ENCODE measurements around the gene ARV1. TPM values are rescaled to one million over a fixed set of nuclear protein-coding genes. Genes with fewer than 3 reads are reported as not detected.

The ARV1 gene
- total and polyA plus RNA-seq, 2 of the 13 experiments (the other 11 are each of a cell fraction or from before 2014, with no cell fraction given): 13.0 to 15.2 TPM

GRCh38 chr1:230972855-230973271, 6.0 kb upstream of the ARV1 start (continued):
- TF ChIP-seq ZNF577 (CRISPR knock-in tag; IDR thresholded peaks at IDR 0.05; ENCODE audit: borderline replicate concordance, low read depth): no peak
- no peak for TF ChIP-seq CHCHD3 (CRISPR knock-in tag; IDR thresholded peaks at IDR 0.05)
- no peak for TF ChIP-seq LBX2 (CRISPR knock-in tag; IDR thresholded peaks at IDR 0.05; ENCODE audit: borderline replicate concordance)
- no peak for TF ChIP-seq ZNF225 (CRISPR knock-in tag; IDR thresholded peaks at IDR 0.05)
- no peak for TF ChIP-seq ZMAT3 (CRISPR knock-in tag; conservative IDR thresholded peaks at IDR 0.05)
- no peak for TF ChIP-seq FOXP1 (IDR thresholded peaks at IDR 0.05)
- TF ChIP-seq FOXP1 (CRISPR knock-in tag; IDR thresholded peaks at IDR 0.05): no peak

GRCh38 chr1:230975636-230976035, 3.3 kb upstream of the ARV1 start:
- H3K9ac ChIP-seq (ENCODE audit: insufficient read depth, low read depth, low read length): no peak overlapping the region
- ATAC-seq: no peak
- WGBS (ENCODE audit: low lambda C conversion rate): 75% methylated on average over 3 of the region's 3 CpGs
- H3K4me3 ChIP-seq (replicated peaks in 1 of 3; ENCODE audit: insufficient read depth in 1 of 3, low read depth in 2 of 3, low read length in 3 of 3): no peak overlapping the region
- POLR2A ChIA-PET: no interaction called here
- intact Hi-C loops (cut with micrococcal nuclease; ENCODE audit: unreplicated experiment): loop anchor here (5.0 to 10.0 kb wide), 2 partner anchors 261 to 333 kb away; partner anchors contain the start of genes AGT and COG2
- H3K4me2 ChIP-seq (ENCODE audit: low read depth, low read length): no peak overlapping the region
- no peaks in the 10 kb centered on the region for H4K20me1 ChIP-seq (ENCODE audit: insufficient read depth, low read length)
- H3K27me3 ChIP-seq (ENCODE audit: control insufficient read depth in 1 of 2, insufficient read depth in 2 of 2, low read length in 2 of 2): no peaks in the 10 kb centered on the region; a peak in 1 of 5 replicates
- no peak overlapping the region for H3K27ac ChIP-seq (ENCODE audit: extremely low read length, insufficient read depth, low read length)
- in situ Hi-C loops (cut with HindIII; ENCODE audit: extremely low pct_ligation_motif_present, low pct_unique_long_range_greater_than_20kb): no loop called here
- no peak for DNase-seq (ENCODE audit: low spot score)
- H3K36me3 ChIP-seq (replicated peaks in 1 of 2; ENCODE audit: control insufficient read depth in 1 of 2, insufficient read depth in 2 of 2, low read length in 2 of 2): peaks cover 0 to 1% of the 10 kb centered on the region in 2 experiments; a peak in 1 of 5 replicates
- BruUV-seq (replicated peaks): no TSS peak
- CTCF ChIA-PET (ENCODE audit: low intra/inter-chr PET ratio, low total read pairs): no interaction called here
- no peaks in the 10 kb centered on the region for H3K9me3 ChIP-seq (ENCODE audit: low read length)
- peaks cover 9% of the 10 kb centered on the region for H3K79me2 ChIP-seq (ENCODE audit: insufficient read depth, low read length)
- FAIRE-seq: no peak
- H3K4me1 ChIP-seq (ENCODE audit: insufficient read depth, low read length): peaks cover 32% of the 10 kb centered on the region
- H2AFZ ChIP-seq (ENCODE audit: low read length): no peak overlapping the region
- no peak for TF ChIP-seq TFDP1 (CRISPR knock-in tag; IDR thresholded peaks at IDR 0.05; ENCODE audit: borderline replicate concordance)
- TF ChIP-seq SP140L (CRISPR knock-in tag; IDR thresholded peaks at IDR 0.05; ENCODE audit: borderline replicate concordance): no peak
- no peak for TF ChIP-seq TAF15 (IDR thresholded peaks at IDR 0.05; ENCODE audit: low read depth, low read length, poor library complexity, severe bottlenecking)
- TF ChIP-seq HOMEZ (CRISPR knock-in tag; IDR thresholded peaks at IDR 0.05; ENCODE audit: low read depth): no peak
- no peak for TF ChIP-seq TCF12 (IDR thresholded peaks at IDR 0.05)
- no peak for TF ChIP-seq TCF12 (CRISPR knock-in tag; IDR thresholded peaks at IDR 0.05)
- TF ChIP-seq ASH2L (IDR thresholded peaks at IDR 0.05; ENCODE audit: insufficient read length, low read depth, low read length): no peak
- TF ChIP-seq HOXA7 (CRISPR knock-in tag; IDR thresholded peaks at IDR 0.05): no peak
- no peak for TF ChIP-seq RERE (CRISPR knock-in tag; IDR thresholded peaks at IDR 0.05; ENCODE audit: low read depth)

Data from HepG2 (cell line).